Measurements from ENCODE around the gene ACOD1. TPM values are rescaled to one million over a fixed set of nuclear protein-coding genes. Genes with fewer than 3 reads are reported as not detected.

Gene ACOD1
- total and polyA plus RNA-seq, 3 donors from 2014 or later = 0.12 TPM; not detected in 2

GRCh38 chr13:76976490-76976889, 28.2 kb downstream of the ACOD1 start:
- WGBS, 2 donors = 66 to 73% methylated on average over 8 of the region's 8 CpGs
- intact Hi-C loops (cut with DNase I; ENCODE audit: low total_unique reads) = no loop called here

DNA sequence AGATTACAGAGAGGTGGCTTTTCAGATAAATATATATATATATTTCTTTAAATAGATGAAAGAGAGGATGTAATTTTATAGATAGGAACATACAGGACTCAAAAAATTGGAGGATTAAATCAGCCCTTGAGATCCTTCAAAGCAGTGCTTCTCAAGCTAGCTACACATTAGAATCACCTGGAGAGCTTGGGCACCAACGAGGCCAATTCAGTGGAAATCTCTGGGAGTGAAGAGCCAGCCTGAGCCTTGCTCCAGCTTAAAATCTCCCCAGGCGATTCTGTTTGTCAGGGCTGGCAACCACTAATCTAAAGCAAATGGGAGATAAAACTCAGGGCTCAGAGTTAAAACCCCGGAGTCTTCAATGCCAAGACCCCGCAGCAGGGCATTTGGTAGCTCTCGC, 28.6 kb downstream of the ACOD1 start:
- DNase-seq = no peak
- H3K27me3 ChIP-seq = no peaks in the 10 kb centered on the region
- 87 to 91% methylated on average over 5 of the region's 5 CpGs for WGBS, 2 donors
- TF ChIP-seq, protein P1, sequence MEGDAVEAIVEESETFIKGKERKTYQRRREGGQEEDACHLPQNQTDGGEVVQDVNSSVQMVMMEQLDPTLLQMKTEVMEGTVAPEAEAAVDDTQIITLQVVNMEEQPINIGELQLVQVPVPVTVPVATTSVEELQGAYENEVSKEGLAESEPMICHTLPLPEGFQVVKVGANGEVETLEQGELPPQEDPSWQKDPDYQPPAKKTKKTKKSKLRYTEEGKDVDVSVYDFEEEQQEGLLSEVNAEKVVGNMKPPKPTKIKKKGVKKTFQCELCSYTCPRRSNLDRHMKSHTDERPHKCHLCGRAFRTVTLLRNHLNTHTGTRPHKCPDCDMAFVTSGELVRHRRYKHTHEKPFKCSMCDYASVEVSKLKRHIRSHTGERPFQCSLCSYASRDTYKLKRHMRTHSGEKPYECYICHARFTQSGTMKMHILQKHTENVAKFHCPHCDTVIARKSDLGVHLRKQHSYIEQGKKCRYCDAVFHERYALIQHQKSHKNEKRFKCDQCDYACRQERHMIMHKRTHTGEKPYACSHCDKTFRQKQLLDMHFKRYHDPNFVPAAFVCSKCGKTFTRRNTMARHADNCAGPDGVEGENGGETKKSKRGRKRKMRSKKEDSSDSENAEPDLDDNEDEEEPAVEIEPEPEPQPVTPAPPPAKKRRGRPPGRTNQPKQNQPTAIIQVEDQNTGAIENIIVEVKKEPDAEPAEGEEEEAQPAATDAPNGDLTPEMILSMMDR (IDR thresholded peaks at IDR 0.05) = no peak
- TF ChIP-seq POLR2A (IDR thresholded peaks at IDR 0.05) = no peak
- no peaks in the 10 kb centered on the region for H3K9me3 ChIP-seq
- H3K36me3 ChIP-seq (ENCODE audit: low read depth, missing control alignments) = no peaks in the 10 kb centered on the region
- no peaks in the 10 kb centered on the region for H3K4me1 ChIP-seq
- no peak overlapping the region for H3K27ac ChIP-seq
- intact Hi-C loops (cut with DNase I; ENCODE audit: low total_unique reads) = no loop called here
- no peak overlapping the region for H3K4me3 ChIP-seq

More at GRCh38 chr13:76976490-76976889, 28.2 kb downstream of the ACOD1 start:
- H3K4me1 ChIP-seq = no peaks in the 10 kb centered on the region
- H3K9me3 ChIP-seq = no peaks in the 10 kb centered on the region
- H3K27ac ChIP-seq = no peak overlapping the region
- H3K4me3 ChIP-seq = no peak overlapping the region
- no peaks in the 10 kb centered on the region for H3K36me3 ChIP-seq (ENCODE audit: low read depth, missing control alignments)
- TF ChIP-seq, protein P1 (IDR thresholded peaks at IDR 0.05) = no peak
- TF ChIP-seq POLR2A (IDR thresholded peaks at IDR 0.05) = no peak
- DNase-seq = no peak
- no peaks in the 10 kb centered on the region for H3K27me3 ChIP-seq

- Histone ChIP-seq H3K36me3 (ENCODE audit: low read depth, missing control alignments) (no peaks in the 10 kb centered on the region), H3K4me1 (no peaks in the 10 kb centered on the region), H3K27me3 (no peaks in the 10 kb centered on the region), H3K27ac (no peak overlapping the region), H3K4me3 (peak overlapping the region; percentile 30 to 33), H3K9me3 (no peaks in the 10 kb centered on the region)
- peak; percentile 88 for DNase-seq
- intact Hi-C loops (cut with DNase I; ENCODE audit: low total_unique reads) = no loop called here
- TF ChIP-seq, protein P1 (IDR thresholded peaks at IDR 0.05) = peak; percentile 84 to 97 (median 85)
- TF ChIP-seq POLR2A (IDR thresholded peaks at IDR 0.05) = no peak
- WGBS, 2 donors = 2 to 3% methylated on average over 34 of the region's 34 CpGs
Observed at GRCh38 chr13:76980075-76980718, 31.9 kb downstream of the ACOD1 start.

GRCh38 chr13:76982061-76982460, 33.8 kb downstream of the ACOD1 start:
- intact Hi-C loops (cut with DNase I; ENCODE audit: low total_unique reads) = no loop called here
- no peaks in the 10 kb centered on the region for H3K9me3 ChIP-seq
- H3K4me3 ChIP-seq = no peak overlapping the region
- H3K36me3 ChIP-seq (ENCODE audit: low read depth, missing control alignments) = no peaks in the 10 kb centered on the region
- H3K4me1 ChIP-seq = no peaks in the 10 kb centered on the region
- no peak overlapping the region for H3K27ac ChIP-seq
- no peak for DNase-seq
- WGBS, 2 donors = 72 to 85% methylated on average over 6 of the region's 6 CpGs
- TF ChIP-seq, protein P1 (IDR thresholded peaks at IDR 0.05) = no peak
- no peak for TF ChIP-seq POLR2A (IDR thresholded peaks at IDR 0.05)
- no peaks in the 10 kb centered on the region for H3K27me3 ChIP-seq

GRCh38 chr13:76983676-76984075, 35.4 kb downstream of the ACOD1 start:
- TF ChIP-seq POLR2A (IDR thresholded peaks at IDR 0.05) = no peak
- TF ChIP-seq, protein P1 (IDR thresholded peaks at IDR 0.05) = no peak
- no peak overlapping the region for H3K27ac ChIP-seq
- 72 to 83% methylated on average over 5 of the region's 5 CpGs for WGBS, 2 donors
- no peaks in the 10 kb centered on the region for H3K36me3 ChIP-seq (ENCODE audit: low read depth, missing control alignments)
- intact Hi-C loops (cut with DNase I; ENCODE audit: low total_unique reads) = no loop called here
- no peaks in the 10 kb centered on the region for H3K27me3 ChIP-seq
- H3K4me3 ChIP-seq = no peak overlapping the region
- DNase-seq = no peak
- H3K4me1 ChIP-seq = no peaks in the 10 kb centered on the region
- no peaks in the 10 kb centered on the region for H3K9me3 ChIP-seq
